GM19468 (cell line): Measurements from ENCODE around the gene ANKRD16.
A peak's percentile ranks its signal among the peaks of the same experiment; 100 is the strongest.
"Not testable (repeated sequence)": the region's sequence is repeated elsewhere in the genome, so short reads cannot be mapped to it uniquely, and the experiment has no call there.

ENCODE experiments used
- ATAC-seq: cut with Tn5 transposase; IDR thresholded peaks from one replicate; pipeline ENCODE4 v1.9.1; 2021; ENCODE audit warnings: mild to moderate bottlenecking, moderate library complexity, moderate number of reproducible peaks; ENCODE audit not compliant: unreplicated experiment; ENCODE audit errors: extremely low read depth

ANKRD16 gene

GRCh38 chr10:5889624-5890451 lies at the start of gene ANKRD16, which contains the start of gene FBH1:
ANKRD16 (minus strand) TSS chr10:5889893; CDS start chr10:5889354, 539 bp downstream.
FBH1 (plus strand) TSS chr10:5890243; CDS start chr10:5890346, 103 bp downstream.
- ATAC-seq, result peak; percentile 82

- ATAC-seq, result no peak
These were observed 48.6 kb upstream of the ANKRD16 start for GRCh38 chr10:5938291-5938690.

GRCh38 chr10:5937016-5937415 lies 47.3 kb upstream of the ANKRD16 start:
- no peak for ATAC-seq

- ATAC-seq, result no peak
These were observed 45.9 kb upstream of the ANKRD16 start for GRCh38 chr10:5935628-5936027.

DNA sequence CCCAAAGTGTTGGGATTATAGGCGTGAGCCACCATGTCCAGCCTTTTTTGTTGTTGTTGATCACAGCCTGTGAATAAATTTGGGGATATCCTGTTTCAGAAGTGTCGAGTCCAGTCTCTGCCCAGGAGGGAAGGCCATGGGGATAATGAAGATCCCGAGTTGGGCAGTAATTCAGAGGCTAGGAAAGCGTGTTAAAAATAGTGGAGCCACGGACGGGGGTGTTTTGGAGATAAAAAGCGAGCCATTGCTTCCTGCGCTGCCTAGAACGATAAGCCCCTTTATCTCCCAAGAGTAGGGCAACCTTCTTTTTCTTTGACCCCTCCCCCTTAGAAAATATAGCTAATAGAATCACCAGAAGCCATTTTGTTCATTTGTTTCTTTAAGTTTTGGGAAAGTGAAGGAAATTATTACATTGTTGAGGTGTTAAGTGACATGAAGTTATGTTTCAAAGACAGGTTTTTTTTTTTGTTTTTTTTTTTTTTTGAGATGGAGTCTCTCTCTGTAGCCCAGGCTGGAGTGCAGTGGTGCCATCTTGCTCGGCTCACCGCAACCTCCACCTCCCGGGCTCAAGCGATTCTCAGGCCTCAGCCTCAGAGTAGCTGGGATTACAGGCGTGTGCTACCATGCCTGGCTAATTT lies 44.3 kb upstream of the ANKRD16 start:
- ATAC-seq, result no peak

DNA sequence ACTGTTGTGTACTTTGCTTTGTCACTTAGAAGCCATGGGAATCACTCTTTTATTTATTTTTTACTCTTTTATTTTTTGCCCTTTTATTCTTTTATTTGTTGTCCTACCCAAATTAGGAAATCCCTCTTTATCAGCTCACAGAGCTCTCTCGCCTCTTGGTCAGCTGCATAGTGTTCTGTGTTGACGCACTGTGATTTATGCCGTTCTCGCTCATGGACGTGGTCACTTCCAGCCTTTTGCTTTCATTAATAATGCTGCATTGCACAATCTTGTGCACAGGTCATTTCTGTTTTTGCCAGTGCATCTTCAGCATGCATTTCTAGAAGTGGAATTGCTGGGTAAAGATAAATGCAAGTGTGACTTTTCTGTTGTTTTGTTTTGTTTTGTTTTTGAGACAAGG lies 42.7 kb upstream of the ANKRD16 start:
- ATAC-seq, result no peak

- ATAC-seq, result no peak
These were observed 40.6 kb upstream of the ANKRD16 start for GRCh38 chr10:5930272-5930671.

DNA sequence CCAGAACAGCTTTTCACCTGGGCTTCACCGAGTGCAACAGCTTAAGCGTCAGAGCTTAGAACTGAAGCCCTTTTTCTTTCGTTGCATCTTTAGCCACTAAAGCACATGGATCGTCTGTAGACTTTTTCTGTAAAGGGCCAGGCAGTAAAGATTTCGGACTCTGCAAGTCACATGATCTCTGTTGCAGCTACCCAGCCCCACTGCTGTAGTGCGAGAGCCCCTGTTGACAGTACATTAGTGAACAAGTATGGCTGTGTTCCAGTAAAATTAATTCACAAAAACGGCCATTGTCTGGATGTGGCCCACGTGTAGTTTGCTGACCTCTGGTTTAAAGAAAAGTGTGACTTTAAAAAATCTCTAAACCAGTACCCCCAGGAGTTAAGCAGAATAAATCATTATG lies 39.7 kb upstream of the ANKRD16 start:
- no peak for ATAC-seq

DNA sequence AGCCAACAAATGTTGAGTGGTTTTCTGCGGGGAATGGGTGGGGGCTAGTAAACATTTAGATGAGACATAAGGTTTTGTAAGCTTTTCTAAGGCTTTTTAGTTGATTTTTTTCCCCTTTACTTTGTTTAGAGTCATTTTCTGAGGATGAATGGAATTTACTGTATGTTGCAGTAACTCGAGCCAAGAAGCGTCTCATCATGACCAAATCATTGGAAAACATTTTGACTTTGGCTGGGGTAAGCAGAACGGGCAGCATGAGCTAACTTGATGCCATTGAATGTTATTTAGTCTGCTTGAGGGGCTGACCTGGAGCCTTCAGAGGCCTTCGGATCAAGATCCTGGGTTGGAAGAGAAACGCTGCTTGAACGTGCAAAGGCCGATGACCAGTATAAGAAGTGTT lies 37.6 kb upstream of the ANKRD16 start:
- no peak for ATAC-seq

DNA sequence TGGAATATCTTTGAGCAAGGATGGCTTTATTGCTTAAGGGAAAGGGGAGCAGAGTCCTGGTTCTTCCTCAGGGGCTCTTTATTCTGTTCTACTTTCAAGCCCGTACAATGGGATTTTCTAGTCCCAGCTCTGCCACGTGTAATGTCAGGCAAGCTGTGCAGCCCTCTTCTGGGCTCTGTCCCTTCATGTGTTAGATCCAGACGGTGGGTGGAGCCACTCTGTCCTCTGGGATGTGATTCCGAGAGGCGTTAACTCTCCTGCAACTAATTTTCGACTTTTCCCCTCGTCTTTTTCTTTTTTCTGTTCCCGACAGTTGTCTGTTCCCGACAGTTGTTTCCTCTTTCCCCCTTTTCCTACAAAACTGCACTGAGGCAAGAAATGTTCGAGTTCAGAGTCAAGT lies 35.2 kb upstream of the ANKRD16 start:
- ATAC-seq, result no peak

DNA sequence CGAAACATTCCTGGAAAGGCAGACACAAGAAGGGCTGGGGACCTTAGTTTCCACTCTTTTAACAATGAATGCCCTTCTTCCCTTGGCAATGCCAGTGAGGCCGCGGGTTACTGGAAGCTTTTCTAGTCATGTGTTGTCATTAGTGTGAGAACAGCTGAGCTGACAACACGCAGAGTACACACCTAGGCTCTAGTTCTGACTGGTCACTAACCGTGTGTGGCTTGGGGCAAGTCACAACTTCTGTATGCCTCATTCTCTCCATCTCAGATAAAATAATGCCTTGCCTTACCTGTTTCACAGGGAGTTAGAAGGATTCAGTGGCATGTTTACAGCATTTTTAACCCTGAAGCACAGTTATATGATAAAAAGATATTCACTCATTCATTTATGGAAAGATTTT lies 32.1 kb upstream of the ANKRD16 start:
- ATAC-seq, result no peak

- ATAC-seq, result no peak
These were observed 29.9 kb upstream of the ANKRD16 start for GRCh38 chr10:5919568-5919967.

DNA sequence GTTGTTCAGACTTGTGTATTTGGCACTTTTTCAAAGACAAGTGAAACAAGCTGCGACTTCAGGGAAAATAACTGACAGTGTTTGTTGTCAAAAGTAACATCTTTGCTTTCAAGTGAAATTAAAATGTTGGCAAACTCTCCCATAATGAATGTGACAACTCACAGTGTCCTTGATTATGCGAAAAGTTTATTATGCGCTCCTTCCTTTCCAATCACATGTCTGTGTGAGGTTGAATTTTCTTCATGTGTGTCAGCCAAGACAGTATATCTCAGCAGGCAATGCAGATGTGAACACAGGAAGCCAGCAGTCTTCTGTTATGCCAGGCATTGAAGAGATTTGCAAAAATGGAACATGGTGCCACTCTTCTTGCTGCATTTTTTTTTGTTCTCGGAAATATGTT lies 29.1 kb upstream of the ANKRD16 start:
- ATAC-seq, result no peak

GRCh38 chr10:5917305-5917704 lies 27.6 kb upstream of the ANKRD16 start:
- ATAC-seq, result no peak

DNA sequence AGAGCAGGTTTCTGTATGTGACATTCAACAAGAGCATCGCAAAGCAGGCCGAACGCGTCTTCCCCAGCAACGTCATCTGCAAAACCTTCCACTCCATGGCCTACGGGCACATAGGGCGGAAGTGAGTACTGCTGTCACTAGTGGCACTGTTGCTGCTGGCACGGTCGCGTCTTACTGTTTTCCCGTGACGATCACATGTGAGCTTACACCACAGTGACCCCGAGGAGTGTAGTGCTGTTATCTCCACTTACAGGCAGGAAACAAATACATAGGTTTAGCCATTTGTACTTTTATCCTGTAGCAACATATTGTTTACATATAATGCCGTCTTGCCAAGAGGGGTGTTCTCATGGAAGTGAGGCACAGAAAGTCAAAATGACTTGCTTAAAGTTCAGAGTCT lies 25.8 kb upstream of the ANKRD16 start:
- ATAC-seq, result no peak

DNA sequence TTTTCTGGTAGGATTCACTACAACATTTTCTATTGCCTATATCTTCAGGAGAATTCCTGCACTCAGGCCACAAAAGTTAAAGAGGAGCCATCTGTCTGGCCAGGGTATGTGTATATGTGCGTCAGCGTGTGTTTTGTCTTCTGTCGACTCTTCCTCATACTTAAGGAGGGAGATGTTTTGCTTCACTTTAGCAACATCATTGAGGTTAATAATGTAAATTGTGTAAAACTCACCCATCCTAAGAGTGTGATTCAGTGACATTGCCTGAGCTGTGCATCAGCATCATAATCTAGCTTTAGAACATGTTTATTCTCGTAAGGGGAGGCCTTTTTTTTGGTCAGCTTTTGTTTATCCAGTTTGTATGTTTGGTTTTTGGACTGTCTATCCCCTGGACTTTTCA lies 24.0 kb upstream of the ANKRD16 start:
- no peak for ATAC-seq

GRCh38 chr10:5911670-5912069 lies 22.0 kb upstream of the ANKRD16 start:
- ATAC-seq, result no peak

DNA sequence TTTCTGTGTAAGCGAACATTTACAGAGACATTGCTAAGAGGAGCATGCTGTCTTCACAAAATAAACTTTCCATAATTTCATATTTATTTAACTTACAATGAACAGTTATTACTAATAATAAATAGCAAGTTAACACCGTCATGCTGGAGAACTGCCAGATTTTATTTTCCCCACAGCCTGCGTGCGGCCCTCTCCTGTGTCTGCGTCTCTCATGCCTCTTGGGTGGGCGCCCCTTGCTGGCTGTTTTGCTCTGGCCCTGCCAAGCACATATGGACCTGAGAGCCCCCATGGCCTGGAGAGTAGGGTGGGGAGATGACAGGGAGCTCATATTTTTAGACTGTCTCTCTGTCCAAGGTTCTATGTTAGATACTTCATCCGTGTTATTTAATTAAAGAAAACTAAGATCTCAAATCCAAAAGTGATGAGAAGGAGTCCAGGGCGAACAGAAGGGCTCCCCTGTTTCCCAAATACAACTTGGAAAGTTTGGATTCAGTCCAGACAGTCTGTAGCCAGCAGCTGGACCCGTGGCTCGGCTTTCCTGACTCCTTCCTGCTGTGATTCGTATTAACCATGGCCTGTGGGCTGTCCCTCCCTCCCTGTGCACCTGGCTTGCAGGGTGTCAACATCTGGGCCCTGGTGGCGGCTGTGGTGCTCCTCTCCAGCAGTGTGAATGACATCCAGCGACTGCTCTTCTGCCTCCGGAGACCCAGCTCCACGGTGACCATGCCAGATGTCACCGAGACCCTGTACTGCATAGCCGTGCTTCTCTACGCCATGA lies 20.8 kb upstream of the ANKRD16 start:
- no peak for ATAC-seq

DNA sequence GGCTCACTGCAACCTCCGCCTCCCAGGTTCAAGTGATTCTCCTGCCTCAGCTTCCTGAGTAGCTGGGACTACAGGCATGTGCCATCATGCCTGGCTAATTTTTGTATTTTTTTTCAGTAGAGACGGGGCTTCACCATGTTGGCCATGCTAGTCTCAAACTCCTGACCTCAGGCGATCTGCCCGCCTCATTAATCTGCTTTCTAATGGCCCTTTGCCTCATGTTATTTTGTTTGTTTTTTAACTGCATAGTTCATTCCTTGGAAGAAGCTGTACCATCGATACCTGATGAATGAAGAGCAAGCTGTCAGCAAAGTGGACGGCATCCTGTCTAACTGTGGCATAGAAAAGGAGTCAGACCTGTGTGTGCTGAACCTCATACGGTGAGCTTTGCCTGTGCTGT lies 19.0 kb upstream of the ANKRD16 start:
- not testable (repeated sequence) for ATAC-seq

DNA sequence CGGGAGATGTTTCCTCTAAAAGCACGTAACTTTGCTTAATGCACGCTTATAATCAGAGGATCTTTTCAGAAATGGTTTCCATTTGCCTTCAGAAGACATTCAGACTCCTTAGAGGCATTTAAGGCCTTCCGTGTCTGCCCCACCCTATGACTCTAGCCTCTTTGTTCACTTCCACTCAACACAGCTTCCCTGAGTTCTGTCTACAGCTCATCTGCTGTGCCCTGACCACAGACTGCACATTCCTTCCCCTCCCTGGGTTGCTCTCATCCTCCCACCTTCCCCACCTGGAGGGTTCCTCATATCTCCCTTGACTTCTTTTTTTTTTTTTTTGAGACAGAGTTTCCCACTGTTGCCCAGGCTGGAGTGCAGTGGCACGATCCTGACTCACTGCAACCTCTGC lies 17.0 kb upstream of the ANKRD16 start:
- ATAC-seq, result no peak
